ENCODE results near the gene EML4.

DNA sequence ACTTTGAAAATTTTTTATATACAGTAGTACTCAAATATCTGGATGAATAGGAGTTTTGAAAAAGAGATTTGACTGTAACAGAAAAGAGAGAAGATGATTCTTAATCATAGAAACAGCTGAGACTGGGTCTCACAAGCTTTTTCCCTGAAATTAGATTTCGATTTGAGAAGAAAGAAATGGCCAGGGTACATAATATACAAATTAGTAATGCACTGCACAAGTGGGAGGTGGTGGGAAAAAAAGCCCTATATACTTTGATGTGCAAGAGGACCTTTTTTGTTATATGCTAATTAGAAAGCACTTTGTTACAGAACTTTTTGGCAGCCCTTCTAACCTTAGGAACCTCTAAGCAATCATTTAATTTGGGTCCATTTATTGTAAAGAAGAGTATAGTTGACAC lies 62.9 kb downstream of the EML4 start:
- TF ChIP-seq, protein P1, sequence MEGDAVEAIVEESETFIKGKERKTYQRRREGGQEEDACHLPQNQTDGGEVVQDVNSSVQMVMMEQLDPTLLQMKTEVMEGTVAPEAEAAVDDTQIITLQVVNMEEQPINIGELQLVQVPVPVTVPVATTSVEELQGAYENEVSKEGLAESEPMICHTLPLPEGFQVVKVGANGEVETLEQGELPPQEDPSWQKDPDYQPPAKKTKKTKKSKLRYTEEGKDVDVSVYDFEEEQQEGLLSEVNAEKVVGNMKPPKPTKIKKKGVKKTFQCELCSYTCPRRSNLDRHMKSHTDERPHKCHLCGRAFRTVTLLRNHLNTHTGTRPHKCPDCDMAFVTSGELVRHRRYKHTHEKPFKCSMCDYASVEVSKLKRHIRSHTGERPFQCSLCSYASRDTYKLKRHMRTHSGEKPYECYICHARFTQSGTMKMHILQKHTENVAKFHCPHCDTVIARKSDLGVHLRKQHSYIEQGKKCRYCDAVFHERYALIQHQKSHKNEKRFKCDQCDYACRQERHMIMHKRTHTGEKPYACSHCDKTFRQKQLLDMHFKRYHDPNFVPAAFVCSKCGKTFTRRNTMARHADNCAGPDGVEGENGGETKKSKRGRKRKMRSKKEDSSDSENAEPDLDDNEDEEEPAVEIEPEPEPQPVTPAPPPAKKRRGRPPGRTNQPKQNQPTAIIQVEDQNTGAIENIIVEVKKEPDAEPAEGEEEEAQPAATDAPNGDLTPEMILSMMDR (IDR thresholded peaks at IDR 0.05) = no peak
- TF ChIP-seq POLR2A (IDR thresholded peaks at IDR 0.05) = no peak
